ENCODE results near the gene USP16. TPM values are rescaled to one million over a fixed set of nuclear protein-coding genes. Genes with fewer than 3 reads are reported as not detected.

The USP16 gene
- total RNA-seq, 1 experiment from 2014 or later, result 30.6 TPM

DNA sequence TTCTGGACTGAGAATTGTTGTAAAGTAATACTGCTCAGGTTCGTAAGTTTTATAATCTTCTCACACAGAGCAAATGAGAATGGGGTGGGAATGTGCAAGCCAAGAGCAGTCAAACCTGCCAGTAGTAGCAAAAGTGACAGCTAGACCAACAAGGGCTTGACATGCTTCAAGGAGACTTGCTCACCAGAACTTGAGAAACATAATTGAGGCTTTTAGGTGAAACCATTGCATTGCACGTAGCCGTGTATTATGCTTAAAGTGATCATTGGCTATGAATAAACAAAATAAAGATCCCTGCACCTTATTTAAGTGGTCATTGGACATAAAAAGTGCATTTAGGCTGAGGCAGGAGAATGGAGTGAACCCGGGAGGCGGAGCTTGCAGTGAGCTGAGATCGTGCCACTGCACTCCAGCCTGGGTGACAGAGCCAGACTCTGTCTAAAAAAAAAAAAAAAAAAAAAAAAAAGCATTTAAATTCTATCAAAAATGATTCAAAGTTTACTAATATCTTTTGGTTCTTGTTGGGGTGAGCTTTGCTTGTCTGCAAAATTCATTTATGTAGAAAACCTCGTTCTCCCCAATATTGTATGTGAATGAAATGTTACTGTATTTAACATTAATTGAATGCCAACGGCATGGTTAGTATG is 60.8 kb downstream of the USP16 start:
- Histone ChIP-seq H2AFZ (ENCODE audit: low read length) (no peak overlapping the region), H3K23me2 (ENCODE audit: insufficient read length, low read depth, low read length, poor library complexity, severe bottlenecking) (no peaks in the 10 kb centered on the region), H3K9ac (ENCODE audit: extremely low read depth, insufficient read length, low read length) (no peak overlapping the region), H3T11ph (ENCODE audit: low read length) (no peak overlapping the region), H2BK5ac (ENCODE audit: insufficient read length, low read length) (no peak overlapping the region), H3K4me1 (ENCODE audit: insufficient read depth, low read length) (no peaks in the 10 kb centered on the region), H2BK120ac (ENCODE audit: low read depth, low read length, poor library complexity, severe bottlenecking) (no peak overlapping the region), H4K20me1 (ENCODE audit: control insufficient read depth, insufficient read depth, insufficient read length) (no peaks in the 10 kb centered on the region), H4K5ac (ENCODE audit: insufficient read length, low read depth, low read length) (no peak overlapping the region), H2BK20ac (ENCODE audit: low read depth, low read length, poor library complexity, severe bottlenecking) (no peak overlapping the region), H2BK15ac (ENCODE audit: low read depth, low read length) (no peak overlapping the region), H3K4ac (ENCODE audit: low read depth, low read length) (no peak overlapping the region), H3K14ac (ENCODE audit: insufficient read depth, low read length) (no peak overlapping the region), H3K23ac (ENCODE audit: insufficient read length, low read depth, low read length) (no peak overlapping the region), H2AK5ac (ENCODE audit: insufficient read length, low read length) (no peak overlapping the region), H3K18ac (ENCODE audit: insufficient read length, low read depth, low read length) (no peak overlapping the region), H3K79me1 (ENCODE audit: insufficient read depth, low read depth, low read length, poor library complexity, severe bottlenecking) (no peaks in the 10 kb centered on the region), H3K9me3 (ENCODE audit: control insufficient read depth, low read depth, low read length) (no peaks in the 10 kb centered on the region), H4K8ac (replicated peaks; ENCODE audit: insufficient read length, low read depth, low read length) (no peak overlapping the region), H3K79me2 (ENCODE audit: insufficient read depth, low read length) (no peaks in the 10 kb centered on the region), H3K56ac (ENCODE audit: insufficient read length, low read depth, low read length) (no peak overlapping the region), H2BK12ac (ENCODE audit: insufficient read length, low read depth, low read length) (no peak overlapping the region), H3K27me3 (ENCODE audit: insufficient read depth, low read length) (no peaks in the 10 kb centered on the region), H4K91ac (ENCODE audit: insufficient read length, low read depth, low read length) (no peak overlapping the region), H3K27ac (ENCODE audit: insufficient read length, low read depth, low read length) (no peak overlapping the region), H3K4me2 (ENCODE audit: insufficient read depth, insufficient read length, low read length) (no peak overlapping the region)
- DNase-seq, result no peak
- H3K27ac Mint-ChIP-seq, result no peak overlapping the region
- no peaks in the 10 kb centered on the region for H3K36me3 Mint-ChIP-seq (ENCODE audit: insufficient read depth in 1 of 3, low read depth in 3 of 3)
- TF ChIP-seq, protein P1, sequence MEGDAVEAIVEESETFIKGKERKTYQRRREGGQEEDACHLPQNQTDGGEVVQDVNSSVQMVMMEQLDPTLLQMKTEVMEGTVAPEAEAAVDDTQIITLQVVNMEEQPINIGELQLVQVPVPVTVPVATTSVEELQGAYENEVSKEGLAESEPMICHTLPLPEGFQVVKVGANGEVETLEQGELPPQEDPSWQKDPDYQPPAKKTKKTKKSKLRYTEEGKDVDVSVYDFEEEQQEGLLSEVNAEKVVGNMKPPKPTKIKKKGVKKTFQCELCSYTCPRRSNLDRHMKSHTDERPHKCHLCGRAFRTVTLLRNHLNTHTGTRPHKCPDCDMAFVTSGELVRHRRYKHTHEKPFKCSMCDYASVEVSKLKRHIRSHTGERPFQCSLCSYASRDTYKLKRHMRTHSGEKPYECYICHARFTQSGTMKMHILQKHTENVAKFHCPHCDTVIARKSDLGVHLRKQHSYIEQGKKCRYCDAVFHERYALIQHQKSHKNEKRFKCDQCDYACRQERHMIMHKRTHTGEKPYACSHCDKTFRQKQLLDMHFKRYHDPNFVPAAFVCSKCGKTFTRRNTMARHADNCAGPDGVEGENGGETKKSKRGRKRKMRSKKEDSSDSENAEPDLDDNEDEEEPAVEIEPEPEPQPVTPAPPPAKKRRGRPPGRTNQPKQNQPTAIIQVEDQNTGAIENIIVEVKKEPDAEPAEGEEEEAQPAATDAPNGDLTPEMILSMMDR (conservative IDR thresholded peaks at IDR 0.05), result no peak
- no peaks in the 10 kb centered on the region for H3K9me3 Mint-ChIP-seq
- H3K27me3 Mint-ChIP-seq (ENCODE audit: low read depth), result peaks cover 6% of the 10 kb centered on the region
- H3K4me3 Mint-ChIP-seq, result no peak overlapping the region
- peaks cover 7 to 8% of the 10 kb centered on the region in 2 experiments for H3K4me1 Mint-ChIP-seq
- WGBS (ENCODE audit: extremely low coverage, insufficient read length, low lambda C conversion rate), result no CpG with 5 or more reads among the region's 8 CpGs
